Kidney (tissue), 14 donors: ENCODE measurements around the gene PDIA5. TPM values are rescaled to one million over a fixed set of nuclear protein-coding genes. Genes with fewer than 3 reads are reported as not detected.

ENCODE experiments used
- DNase-seq, 5 donors: peaks; one replicate each; pipeline ENCODE4 v3.0.0-alpha.2; 2013 to 2020
- FAIRE-seq: peaks from 2 replicates; lab custom pipeline; 2012; peaks lifted over from hg19 to GRCh38; lab: Jason Lieb, UNC
- H3K27ac ChIP-seq, 2 donors: one replicate each; pipeline ENCODE4 v1.7.0; 2013; ENCODE audit warnings: low read depth in 2 of 2, low read length in 2 of 2, inconsistent platforms in 1 of 2
- H3K27me3 ChIP-seq: one replicate; pipeline ENCODE4 v1.7.1; 2013; ENCODE audit warnings: low read length, inconsistent platforms; ENCODE audit not compliant: control insufficient read depth, insufficient read depth
- H3K36me3 ChIP-seq, 3 donors: one replicate each; pipeline versions ENCODE4 v1.7.0 to v1.7.1; 2013; ENCODE audit warnings: low read length in 3 of 3, control low read depth in 1 of 3, inconsistent platforms in 1 of 3; ENCODE audit not compliant: insufficient read depth in 3 of 3, control insufficient read depth in 2 of 3
- H3K4me1 ChIP-seq, 3 donors: one replicate each; pipeline versions ENCODE4 v1.7.0 to v1.7.1; 2013; ENCODE audit warnings: low read length in 3 of 3, inconsistent platforms in 1 of 3, low read depth in 1 of 3; ENCODE audit not compliant: control insufficient read depth in 2 of 3, insufficient read depth in 2 of 3
- H3K4me3 ChIP-seq, 3 donors: one replicate each; pipeline versions ENCODE4 v1.7.0 to v1.8.1; 2013; ENCODE audit warnings: low read length in 3 of 3, control low read depth in 1 of 3, inconsistent platforms in 1 of 3
- H3K9ac ChIP-seq, 3 donors: one replicate each; pipeline versions ENCODE4 v1.7.0 to v1.7.1; 2013; ENCODE audit warnings: low read length in 3 of 3, control low read depth in 1 of 3, inconsistent platforms in 1 of 3
- H3K9me3 ChIP-seq, 3 donors: one replicate each; pipeline versions ENCODE4 v1.7.0 to v1.7.1; 2013; ENCODE audit warnings: low read length in 3 of 3, control low read depth in 1 of 3, inconsistent platforms in 1 of 3; ENCODE audit not compliant: control insufficient read depth in 2 of 3, insufficient read depth in 1 of 3
- intact Hi-C: fragments of 100-400 bp; cut with DNase I; formaldehyde crosslinking; loops from one replicate; pipeline ENCODE4 v1.11.1; 2022
- polyA plus RNA-seq: library from polyadenylated mRNA; stranded (reverse); fragments of 350-450 nt; fragmentation: Illumina TruSeq; extraction: RNeasy Lipid Tissue Mini Kit (QIAGEN cat#74804); gene quantifications from one replicate; pipeline ENCODE4 v1.2.3, GENCODE V29; 2014; ENCODE audit warnings: low read depth, low replicate concordance; ENCODE audit not compliant: insufficient read depth
- total RNA-seq: library from RNA; stranded (reverse); fragmentation: NEBNext Ultra II Directional; extraction: Animal tissue kit (Norgen Biotek cat#: 25700); gene quantifications from one replicate; pipeline ENCODE4 v1.2.1, GENCODE V29; 2021
- TF ChIP-seq, protein P1 (sequence below): IDR thresholded peaks from 3 replicates; pipeline ENCODE4 v1.5.1; 2012; ENCODE audit warnings: mild to moderate bottlenecking, moderate library complexity, borderline replicate concordance; ENCODE audit not compliant: insufficient read depth; ENCODE audit errors: extremely low read depth
- donor health status: control.
- donor health status: control.
- donor health status: control.
- donor health status: control.
- donor health status: control.
- donor health status: DM: yes; HTN: yes; CAD: no.
- donor health status: Normal renal cell carcinoma (clear cell type).

Gene PDIA5
- total and polyA plus RNA-seq, 2 donors from 2014 or later: 19.9 to 27.9 TPM

DNA sequence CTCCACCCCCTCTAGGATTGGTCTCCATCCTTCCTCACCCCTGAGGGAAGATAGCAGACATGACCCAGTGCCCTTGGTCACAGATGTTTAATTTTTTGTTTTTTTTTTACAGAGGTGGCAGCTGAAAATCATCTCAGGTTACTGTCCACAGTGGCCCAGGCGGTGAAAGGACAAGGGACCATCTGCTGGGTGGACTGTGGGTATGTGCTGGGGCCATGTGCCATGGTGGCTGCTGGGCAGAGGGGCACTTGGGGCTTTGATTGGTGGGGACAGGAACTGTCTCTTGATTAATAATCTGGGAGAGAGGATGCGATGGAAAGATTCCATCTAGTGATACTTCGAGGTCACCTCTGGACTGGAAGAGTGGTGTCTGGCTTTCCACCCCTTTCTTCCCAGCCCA lies 25.4 kb downstream of the PDIA5 start:
- intact Hi-C loops: no loop called here
- H3K9me3 ChIP-seq: no peaks in the 10 kb centered on the region
- TF ChIP-seq, protein P1, sequence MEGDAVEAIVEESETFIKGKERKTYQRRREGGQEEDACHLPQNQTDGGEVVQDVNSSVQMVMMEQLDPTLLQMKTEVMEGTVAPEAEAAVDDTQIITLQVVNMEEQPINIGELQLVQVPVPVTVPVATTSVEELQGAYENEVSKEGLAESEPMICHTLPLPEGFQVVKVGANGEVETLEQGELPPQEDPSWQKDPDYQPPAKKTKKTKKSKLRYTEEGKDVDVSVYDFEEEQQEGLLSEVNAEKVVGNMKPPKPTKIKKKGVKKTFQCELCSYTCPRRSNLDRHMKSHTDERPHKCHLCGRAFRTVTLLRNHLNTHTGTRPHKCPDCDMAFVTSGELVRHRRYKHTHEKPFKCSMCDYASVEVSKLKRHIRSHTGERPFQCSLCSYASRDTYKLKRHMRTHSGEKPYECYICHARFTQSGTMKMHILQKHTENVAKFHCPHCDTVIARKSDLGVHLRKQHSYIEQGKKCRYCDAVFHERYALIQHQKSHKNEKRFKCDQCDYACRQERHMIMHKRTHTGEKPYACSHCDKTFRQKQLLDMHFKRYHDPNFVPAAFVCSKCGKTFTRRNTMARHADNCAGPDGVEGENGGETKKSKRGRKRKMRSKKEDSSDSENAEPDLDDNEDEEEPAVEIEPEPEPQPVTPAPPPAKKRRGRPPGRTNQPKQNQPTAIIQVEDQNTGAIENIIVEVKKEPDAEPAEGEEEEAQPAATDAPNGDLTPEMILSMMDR: no peak
- no peak for FAIRE-seq
- H3K36me3 ChIP-seq: peaks cover 0 to 13% (median 0%) of the 10 kb centered on the region in 3 donors
- H3K9ac ChIP-seq: no peak overlapping the region
- no peak overlapping the region for H3K27ac ChIP-seq
- peak in 1 of 5 donors; percentile 16 for DNase-seq
- peaks cover 0 to 30% (median 30%) of the 10 kb centered on the region in 3 donors for H3K4me1 ChIP-seq
- H3K4me3 ChIP-seq: no peak overlapping the region
- no peaks in the 10 kb centered on the region for H3K27me3 ChIP-seq

DNA sequence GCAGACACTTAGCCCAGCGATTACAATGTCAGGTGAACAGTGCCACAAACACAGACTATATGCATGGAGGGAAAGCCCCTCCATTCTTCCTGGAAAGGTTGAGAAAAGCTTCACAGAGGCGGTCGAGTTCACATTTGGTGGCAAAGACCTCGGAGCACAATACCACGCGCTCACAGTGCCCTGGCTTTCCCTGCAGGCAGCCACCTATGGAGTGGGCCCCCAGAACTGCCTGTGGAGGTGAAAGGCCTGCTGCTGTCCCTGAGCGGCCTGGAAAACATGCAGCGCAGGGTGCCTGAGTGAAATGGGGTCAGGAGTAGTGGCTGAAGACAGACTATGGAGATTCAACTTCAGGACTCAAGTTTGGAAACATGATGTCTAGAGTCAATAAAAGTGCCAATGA lies 26.9 kb downstream of the PDIA5 start:
- Histone ChIP-seq H3K27me3 (no peaks in the 10 kb centered on the region), H3K27ac (no peak overlapping the region), H3K9me3 (no peaks in the 10 kb centered on the region), H3K9ac (no peak overlapping the region), H3K4me3 (no peak overlapping the region), H3K4me1 (peaks cover 0 to 35% (median 29%) of the 10 kb centered on the region in 3 donors), H3K36me3 (peaks cover 0 to 13% (median 2%) of the 10 kb centered on the region in 3 donors)
- intact Hi-C loops: no loop called here
- DNase-seq: peak in 1 of 5 donors; percentile 9
- no peak for FAIRE-seq
- TF ChIP-seq, protein P1: no peak

DNA sequence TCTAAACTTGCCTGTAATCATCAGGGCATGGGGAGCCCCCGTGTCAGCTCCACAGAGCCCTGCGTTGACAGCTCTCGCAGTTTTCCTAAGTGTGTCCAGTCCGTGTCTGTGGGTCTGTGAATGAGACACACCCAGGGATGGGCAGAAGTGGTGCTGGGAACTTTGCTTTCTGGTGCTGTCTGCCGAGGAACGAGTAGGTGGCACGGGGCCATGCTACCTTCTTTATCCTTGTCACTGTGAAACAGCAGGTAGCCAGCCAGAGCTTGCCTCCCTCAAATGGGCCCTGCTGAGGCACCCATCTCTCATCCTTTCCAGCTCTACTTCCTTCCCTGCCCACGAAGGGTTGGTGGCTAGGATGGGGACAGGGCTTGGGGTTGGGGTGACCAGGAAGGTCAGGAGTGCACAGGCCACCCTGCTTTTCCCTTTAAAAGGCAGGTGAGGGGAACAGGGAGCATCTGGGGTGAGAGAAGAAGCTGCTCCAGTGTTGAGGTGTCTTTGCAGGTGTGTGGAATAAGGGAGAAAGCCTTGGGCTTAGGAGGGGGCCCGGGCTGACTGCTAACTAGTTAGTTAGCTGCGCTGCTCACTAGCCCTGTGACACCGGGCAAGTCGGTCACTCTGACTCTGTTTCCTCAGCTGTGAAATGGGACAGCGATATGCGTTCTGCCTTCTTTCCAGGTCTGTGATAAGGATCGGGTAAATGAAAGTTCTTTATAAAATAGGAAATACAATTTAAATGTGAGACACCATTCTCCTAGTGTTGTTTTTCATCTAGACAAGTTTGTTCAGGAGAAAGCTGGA lies 27.9 kb downstream of the PDIA5 start:
- Histone ChIP-seq H3K4me3 (no peak overlapping the region), H3K27ac (no peak overlapping the region), H3K9ac (no peak overlapping the region), H3K36me3 (peaks cover 0 to 13% (median 2%) of the 10 kb centered on the region in 3 donors), H3K27me3 (no peaks in the 10 kb centered on the region), H3K9me3 (no peaks in the 10 kb centered on the region), H3K4me1 (peaks cover 0 to 32% (median 29%) of the 10 kb centered on the region in 3 donors)
- no peak for FAIRE-seq
- intact Hi-C loops: no loop called here
- DNase-seq: peak in 1 of 5 donors; percentile 9
- TF ChIP-seq, protein P1: no peak
